Rectal smooth muscle tissue (tissue), 1 donor: ENCODE results near the gene BACE2.

Source experiments
- H3K27ac ChIP-seq: one replicate; pipeline ENCODE4 v1.7.0; 2013; ENCODE audit warnings: low read depth, low read length, inconsistent platforms
- H3K27me3 ChIP-seq: one replicate; pipeline ENCODE4 v1.7.0; 2013; ENCODE audit warnings: low read length; ENCODE audit not compliant: control insufficient read depth, insufficient read depth
- H3K36me3 ChIP-seq: one replicate; pipeline ENCODE4 v1.7.0; 2013; ENCODE audit warnings: low read length; ENCODE audit not compliant: control insufficient read depth, insufficient read depth
- H3K4me1 ChIP-seq: one replicate; pipeline ENCODE4 v1.7.0; 2013; ENCODE audit warnings: low read length; ENCODE audit not compliant: control insufficient read depth, insufficient read depth
- H3K4me3 ChIP-seq: one replicate; pipeline ENCODE4 v1.7.0; 2013; ENCODE audit warnings: low read length
- H3K9ac ChIP-seq: one replicate; pipeline ENCODE4 v1.7.0; 2013; ENCODE audit warnings: low read length

The BACE2 gene

GRCh38 chr21:41138711-41139110, 29.2 kb upstream of the BACE2 start:
- no peaks in the 10 kb centered on the region for H3K36me3 ChIP-seq
- H3K4me3 ChIP-seq, result no peak overlapping the region
- no peaks in the 10 kb centered on the region for H3K4me1 ChIP-seq
- H3K9ac ChIP-seq, result no peak overlapping the region
- no peak overlapping the region for H3K27ac ChIP-seq
- no peaks in the 10 kb centered on the region for H3K27me3 ChIP-seq

- H3K27me3 ChIP-seq, result no peaks in the 10 kb centered on the region
- no peak overlapping the region for H3K27ac ChIP-seq
- no peak overlapping the region for H3K9ac ChIP-seq
- no peaks in the 10 kb centered on the region for H3K4me1 ChIP-seq
- H3K36me3 ChIP-seq, result no peaks in the 10 kb centered on the region
- H3K4me3 ChIP-seq, result no peak overlapping the region
These were observed 28.7 kb upstream of the BACE2 start for GRCh38 chr21:41139275-41139674.

DNA sequence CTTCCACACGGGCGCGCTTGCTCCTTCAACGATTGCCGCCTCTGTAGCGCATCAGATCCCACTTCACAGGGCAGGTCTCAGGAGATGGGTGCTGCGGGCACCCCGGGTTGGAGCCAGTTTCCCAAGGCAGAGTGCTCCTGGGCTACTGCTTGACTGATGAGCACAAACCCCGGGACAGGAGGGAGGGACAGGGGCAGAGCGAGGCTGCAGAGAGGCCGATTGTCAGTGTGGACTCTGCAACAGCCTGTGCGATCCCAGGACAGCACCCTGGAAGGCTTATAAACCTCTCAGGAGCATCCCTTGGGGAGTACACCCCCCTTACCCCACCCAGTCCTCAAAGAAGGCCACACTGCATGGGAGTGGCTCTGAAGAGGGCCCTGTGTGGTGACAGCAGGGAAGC, 28.0 kb upstream of the BACE2 start:
- H3K4me3 ChIP-seq, result no peak overlapping the region
- H3K4me1 ChIP-seq, result no peaks in the 10 kb centered on the region
- H3K27me3 ChIP-seq, result no peaks in the 10 kb centered on the region
- no peak overlapping the region for H3K27ac ChIP-seq
- no peak overlapping the region for H3K9ac ChIP-seq
- no peaks in the 10 kb centered on the region for H3K36me3 ChIP-seq

- Histone ChIP-seq H3K36me3 (no peaks in the 10 kb centered on the region), H3K4me3 (no peak overlapping the region), H3K4me1 (no peaks in the 10 kb centered on the region), H3K9ac (no peak overlapping the region), H3K27ac (no peak overlapping the region), H3K27me3 (no peaks in the 10 kb centered on the region)
These were observed 26.9 kb upstream of the BACE2 start for GRCh38 chr21:41141031-41141457.

DNA sequence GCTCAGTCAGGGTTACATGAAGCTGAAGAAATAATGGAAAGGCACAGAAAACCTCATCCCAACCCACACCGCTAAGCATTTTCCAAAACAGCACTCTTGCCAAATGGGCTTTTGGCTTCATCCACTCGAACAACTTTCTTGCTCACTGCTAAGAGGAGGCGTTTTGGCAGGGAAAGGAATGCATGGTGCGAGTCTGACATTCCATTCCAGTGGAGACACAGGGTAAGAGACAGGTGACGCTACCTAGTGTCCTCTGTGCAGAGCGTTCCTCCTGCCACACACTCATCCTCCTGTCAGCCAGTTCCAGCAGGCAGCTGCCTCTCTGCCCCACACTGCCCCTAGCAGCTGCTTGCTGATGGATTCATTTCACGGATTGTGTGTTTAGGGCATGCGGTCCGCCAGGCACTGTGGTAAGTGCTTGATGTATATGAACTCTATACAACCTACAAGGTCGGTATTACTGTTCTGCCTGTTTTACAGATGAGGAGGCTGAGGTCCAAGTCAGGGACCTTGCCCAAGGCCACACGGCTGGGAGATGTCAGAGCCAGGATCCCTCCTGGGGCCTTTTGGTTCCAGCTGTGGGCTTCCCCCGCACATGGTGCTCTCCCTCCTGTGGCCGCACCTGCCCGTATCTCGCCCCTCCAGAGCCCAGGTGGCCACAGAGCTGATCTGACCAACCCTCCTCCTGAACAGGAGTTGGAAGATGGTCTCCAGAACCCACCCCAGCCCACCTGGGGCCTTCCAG, 25.7 kb upstream of the BACE2 start:
- no peak overlapping the region for H3K9ac ChIP-seq
- H3K4me1 ChIP-seq, result no peaks in the 10 kb centered on the region
- H3K4me3 ChIP-seq, result no peak overlapping the region
- no peak overlapping the region for H3K27ac ChIP-seq
- H3K27me3 ChIP-seq, result no peaks in the 10 kb centered on the region
- no peaks in the 10 kb centered on the region for H3K36me3 ChIP-seq

- Histone ChIP-seq H3K27me3 (no peaks in the 10 kb centered on the region), H3K4me1 (no peaks in the 10 kb centered on the region), H3K4me3 (no peak overlapping the region), H3K9ac (no peak overlapping the region), H3K27ac (no peak overlapping the region), H3K36me3 (no peaks in the 10 kb centered on the region)
These were observed 24.2 kb upstream of the BACE2 start for GRCh38 chr21:41143596-41144325.

DNA sequence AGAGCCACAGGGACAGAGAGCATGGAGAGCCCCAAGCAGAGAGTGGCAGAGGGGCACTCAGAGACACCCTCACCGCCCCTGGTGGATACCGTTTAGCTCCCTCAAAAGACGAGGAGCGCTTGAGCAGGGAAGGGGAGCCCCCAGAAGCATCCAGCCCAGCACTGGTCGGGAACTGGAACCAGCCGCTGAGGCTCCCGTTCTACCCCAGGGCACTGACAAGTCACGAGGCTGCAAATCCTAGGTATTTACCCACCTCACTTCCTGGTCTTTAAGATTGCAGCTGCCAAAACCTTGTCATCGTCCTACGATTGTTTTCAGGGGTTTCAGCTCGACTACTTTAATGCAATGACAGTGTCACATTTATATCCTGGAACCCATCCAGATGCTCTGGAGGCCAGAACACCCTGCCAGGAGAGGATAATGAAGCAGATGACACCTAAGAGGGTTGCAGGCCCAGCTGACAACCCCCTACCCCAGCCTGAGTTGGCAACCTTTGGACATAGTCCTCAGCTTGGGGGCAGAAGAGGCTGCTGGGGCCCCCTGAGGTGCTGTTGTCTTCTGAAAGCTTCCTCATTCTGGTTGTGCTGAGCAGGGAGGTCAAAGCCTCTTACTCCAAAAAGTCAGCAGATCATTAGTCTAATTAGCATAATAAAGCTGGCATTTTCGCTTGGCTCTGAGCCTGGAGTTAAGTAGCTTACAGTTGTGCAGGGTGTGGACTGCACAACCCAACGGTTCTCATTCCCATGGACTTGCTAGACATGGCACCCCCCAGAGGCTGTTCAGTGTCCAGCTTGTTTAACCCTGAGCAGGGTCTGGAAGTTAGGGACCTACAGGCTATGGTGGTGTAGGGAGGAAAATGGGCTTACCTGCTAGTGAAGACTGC, 20.6 kb upstream of the BACE2 start:
- H3K4me3 ChIP-seq, result no peak overlapping the region
- H3K27me3 ChIP-seq, result no peaks in the 10 kb centered on the region
- no peak overlapping the region for H3K9ac ChIP-seq
- no peaks in the 10 kb centered on the region for H3K4me1 ChIP-seq
- H3K27ac ChIP-seq, result no peak overlapping the region
- no peaks in the 10 kb centered on the region for H3K36me3 ChIP-seq

DNA sequence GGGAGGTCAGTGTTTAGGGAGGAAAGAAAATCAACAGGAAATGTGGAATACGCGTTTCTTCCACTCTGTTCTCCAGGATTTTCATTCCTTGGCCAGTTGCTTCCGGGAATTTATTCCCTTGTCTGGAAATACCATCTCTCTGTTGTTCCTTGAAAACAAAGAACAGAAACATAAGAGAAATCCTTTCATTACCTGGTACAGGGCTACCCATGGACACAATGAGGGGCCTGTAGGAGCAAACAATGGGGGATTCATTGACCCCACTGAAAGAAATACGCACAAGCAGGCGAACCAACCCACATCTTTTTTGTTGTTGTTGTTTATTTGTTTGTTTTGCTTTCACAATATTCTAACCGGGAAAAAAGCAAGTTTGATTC, 20.0 kb upstream of the BACE2 start:
- H3K4me3 ChIP-seq, result no peak overlapping the region
- no peak overlapping the region for H3K27ac ChIP-seq

DNA sequence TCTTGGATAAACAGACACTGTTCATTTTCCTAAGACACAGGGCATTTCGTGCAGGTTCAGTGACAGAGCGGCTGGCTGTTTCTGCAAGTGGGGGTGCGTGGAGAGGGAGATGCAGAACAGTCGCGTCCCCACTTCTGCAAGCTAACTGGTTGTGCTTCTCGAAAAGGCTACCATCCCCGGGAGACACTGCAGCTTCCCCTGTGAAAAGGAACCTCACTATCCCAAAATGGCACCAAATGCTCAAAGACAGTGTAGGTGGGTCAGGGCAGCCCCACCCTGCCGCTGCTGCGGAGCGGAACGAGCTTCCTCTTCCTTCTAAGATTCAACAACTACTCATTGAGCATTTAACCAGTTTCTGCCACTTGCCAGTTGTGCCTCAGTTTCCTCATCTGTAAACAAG, 19.2 kb upstream of the BACE2 start:
- H3K27me3 ChIP-seq, result no peaks in the 10 kb centered on the region
- no peaks in the 10 kb centered on the region for H3K36me3 ChIP-seq
- H3K27ac ChIP-seq, result no peak overlapping the region
- H3K9ac ChIP-seq, result no peak overlapping the region
- H3K4me3 ChIP-seq, result no peak overlapping the region
- H3K4me1 ChIP-seq, result no peaks in the 10 kb centered on the region

More for the DNA sequence above, 20.0 kb upstream of the BACE2 start:
- H3K9ac ChIP-seq, result no peak overlapping the region
- no peaks in the 10 kb centered on the region for H3K4me1 ChIP-seq
- H3K27me3 ChIP-seq, result no peaks in the 10 kb centered on the region
- H3K36me3 ChIP-seq, result no peaks in the 10 kb centered on the region

- no peaks in the 10 kb centered on the region for H3K36me3 ChIP-seq
- H3K4me3 ChIP-seq, result no peak overlapping the region
- H3K27me3 ChIP-seq, result no peaks in the 10 kb centered on the region
- H3K9ac ChIP-seq, result no peak overlapping the region
- H3K27ac ChIP-seq, result no peak overlapping the region
- no peaks in the 10 kb centered on the region for H3K4me1 ChIP-seq
These were observed 18.8 kb upstream of the BACE2 start for GRCh38 chr21:41149199-41149598.

- H3K9ac ChIP-seq, result no peak overlapping the region
- no peak overlapping the region for H3K27ac ChIP-seq
- H3K36me3 ChIP-seq, result no peaks in the 10 kb centered on the region
- H3K27me3 ChIP-seq, result no peaks in the 10 kb centered on the region
- no peak overlapping the region for H3K4me3 ChIP-seq
- no peaks in the 10 kb centered on the region for H3K4me1 ChIP-seq
These were observed 15.8 kb upstream of the BACE2 start for GRCh38 chr21:41152147-41152546.

DNA sequence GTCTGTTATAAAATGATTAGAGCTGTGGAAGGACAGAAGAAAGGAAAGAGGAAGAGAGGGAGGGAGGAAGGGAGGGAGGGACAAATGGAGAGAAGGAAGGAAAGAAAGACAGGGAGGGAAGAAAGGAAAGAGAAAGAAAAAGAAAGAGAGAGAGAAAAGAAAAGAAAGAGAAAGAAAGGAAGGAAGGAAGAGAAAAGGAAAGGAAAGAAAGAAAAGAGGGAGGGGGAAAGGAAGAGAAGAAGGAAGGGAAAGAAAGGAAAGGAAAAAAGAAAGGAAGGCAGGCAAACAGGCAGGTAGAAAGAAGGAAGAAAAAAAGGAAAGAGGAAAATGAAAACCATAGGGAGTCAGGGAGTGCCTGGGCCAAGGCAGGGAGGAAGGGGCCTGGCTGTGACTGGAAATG, 14.5 kb upstream of the BACE2 start:
- Histone ChIP-seq H3K9ac (no peak overlapping the region), H3K4me3 (no peak overlapping the region), H3K27me3 (no peaks in the 10 kb centered on the region), H3K27ac (no peak overlapping the region), H3K4me1 (no peaks in the 10 kb centered on the region), H3K36me3 (no peaks in the 10 kb centered on the region)
